ENCODE data around the gene TH.

GRCh38 chr11:2166091-2166851, 5.3 kb downstream of the TH start:
- peak; percentile 43 to 51 for TF ChIP-seq RAD21 (conservative IDR thresholded peaks at IDR 0.05 in 1 of 2, IDR thresholded peaks at IDR 0.05 in 1 of 2)
- no peak for TF ChIP-seq CHD4 (IDR thresholded peaks at IDR 0.05; ENCODE audit: borderline replicate concordance)
- TF ChIP-seq GATA3 (IDR thresholded peaks at IDR 0.05; ENCODE audit: borderline replicate concordance) = no peak
- no peak for TF ChIP-seq CBX8 (IDR thresholded peaks at IDR 0.05)
- TF ChIP-seq CTCF (IDR thresholded peaks at IDR 0.05) = peak; percentile 65
- TF ChIP-seq EP300 (IDR thresholded peaks at IDR 0.05) = no peak

Measured in A549 (cell line).